DOHH2 (cell line): Measurements from ENCODE around the gene COMMD7.

Experiments used
- CTCF ChIP-seq: fragments of 200-600 bp; sonication (generic); IDR thresholded peaks from one replicate; pipeline ENCODE4 v1.5.1; 2014; ENCODE audit warnings: antibody characterized with exemption, mild to moderate bottlenecking, low read depth, low read length; ENCODE audit not compliant: poor library complexity, severe bottlenecking
- EZH2phosphoT487 ChIP-seq: fragments of 200-600 bp; sonication (generic); IDR thresholded peaks from 2 replicates; pipeline ENCODE4 v1.6.1; 2017; ENCODE audit warnings: borderline replicate concordance, mild to moderate bottlenecking, antibody characterized with exemption, low read length, moderate library complexity, mixed read lengths

- TF ChIP-seq CTCF = no peak
- TF ChIP-seq EZH2phosphoT487 = no peak
Observed at GRCh38 chr20:32686530-32687179, 56.6 kb downstream of the COMMD7 start.
